Renal cortical epithelial cell (primary cell): ENCODE data around the gene CLDN17. TPM values are rescaled to one million over a fixed set of nuclear protein-coding genes. Genes with fewer than 3 reads are reported as not detected.
A peak's percentile ranks its signal among the peaks of the same experiment; 100 is the strongest.

Experiments used
- DNase-seq: peaks from one replicate; pipeline ENCODE4 v3.0.0-alpha.2; 2011; ENCODE audit warnings: low read depth
- total RNA-seq: library from RNA; depleted of rRNA; stranded (reverse); fragments of >200 nt; gene quantifications from 2 replicates; pipeline ENCODE4 v1.2.3, GENCODE V29; 2014

The CLDN17 gene
- total RNA-seq = not detected in 2 replicates

GRCh38 chr21:30166705-30167104 lies at the start of gene CLDN17:
TSS of gene CLDN17 (minus strand) at chr21:30166805. CDS start at chr21:30166617, 188 bp downstream.
- DNase-seq = no peak

- DNase-seq = peak; percentile 43
Observed at GRCh38 chr21:30216041-30216723, 49.6 kb upstream of the CLDN17 start, which contains the start of gene CLDN8. TSS of gene CLDN8 (minus strand) at chr21:30216097. CDS start at chr21:30215925, 172 bp downstream.

GRCh38 chr21:30211071-30211470 lies 44.5 kb upstream of the CLDN17 start:
- no peak for DNase-seq

- no peak for DNase-seq
Observed at GRCh38 chr21:30209601-30210000, 43.0 kb upstream of the CLDN17 start.

GRCh38 chr21:30207252-30207579 lies 40.6 kb upstream of the CLDN17 start:
- no peak for DNase-seq

- DNase-seq = no peak
Observed at GRCh38 chr21:30206551-30207251, 40.1 kb upstream of the CLDN17 start.

GRCh38 chr21:30200000-30200399 lies 33.4 kb upstream of the CLDN17 start:
- no peak for DNase-seq

- peak; percentile 44 for DNase-seq
Observed at GRCh38 chr21:30194701-30195299, 28.2 kb upstream of the CLDN17 start.

GRCh38 chr21:30193201-30193600 lies 26.6 kb upstream of the CLDN17 start:
- no peak for DNase-seq

- DNase-seq = no peak
Observed at GRCh38 chr21:30190554-30190953, 23.9 kb upstream of the CLDN17 start.

- no peak for DNase-seq
Observed at GRCh38 chr21:30189773-30190172, 23.2 kb upstream of the CLDN17 start.

GRCh38 chr21:30186242-30186641 lies 19.6 kb upstream of the CLDN17 start:
- DNase-seq = no peak

GRCh38 chr21:30168086-30168485 lies 1.5 kb upstream of the CLDN17 start:
- DNase-seq = no peak

GRCh38 chr21:30166171-30166570 lies 434 bp downstream of the CLDN17 start:
- no peak for DNase-seq

GRCh38 chr21:30164796-30165195 lies 1.8 kb downstream of the CLDN17 start:
- DNase-seq = peak; percentile 1

- DNase-seq = no peak
Observed at GRCh38 chr21:30153697-30154340, 12.8 kb downstream of the CLDN17 start.

GRCh38 chr21:30152792-30153191 lies 13.8 kb downstream of the CLDN17 start:
- no peak for DNase-seq

GRCh38 chr21:30148906-30149305 lies 17.7 kb downstream of the CLDN17 start:
- DNase-seq = no peak

GRCh38 chr21:30146558-30147282 lies 19.9 kb downstream of the CLDN17 start:
- DNase-seq = peak; percentile 78

GRCh38 chr21:30138483-30138882 lies 28.1 kb downstream of the CLDN17 start:
- DNase-seq = no peak

- DNase-seq = no peak
Observed at GRCh38 chr21:30129246-30129645, 37.4 kb downstream of the CLDN17 start.

GRCh38 chr21:30126576-30126975 lies 40.0 kb downstream of the CLDN17 start:
- no peak for DNase-seq
